ENCODE data around the gene POLR2F.
"Not testable (repeated sequence)": the region's sequence is repeated elsewhere in the genome, so short reads cannot be mapped to it uniquely, and the experiment has no call there.

The POLR2F gene

DNA sequence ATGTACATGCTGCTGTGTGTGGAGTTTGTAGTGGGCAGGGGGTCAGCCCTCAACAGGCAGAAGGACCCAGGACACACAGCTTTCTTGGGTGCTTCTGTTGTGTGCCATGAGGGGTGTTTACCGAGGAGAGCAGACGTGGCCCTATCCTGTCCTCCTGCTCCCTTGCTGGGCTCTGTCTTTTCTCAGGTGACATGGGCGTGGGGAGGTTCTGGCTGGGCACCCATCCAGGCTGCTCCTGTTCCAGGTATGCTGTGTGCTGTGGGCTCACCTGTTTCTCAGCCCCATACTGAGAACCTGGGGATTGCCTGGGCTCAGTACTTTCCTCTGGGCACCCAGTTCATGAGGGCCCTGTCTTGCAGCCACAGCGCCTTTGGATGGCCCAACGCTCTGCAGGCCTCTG is 24.1 kb upstream of the POLR2F start:
- no peaks in the 10 kb centered on the region for H3K9me3 Mint-ChIP-seq
- no peak overlapping the region for H3K27ac Mint-ChIP-seq (ENCODE audit: low read depth)
- no peak for ATAC-seq (replicated peaks; ENCODE audit: extremely low read depth, poor library complexity, severe bottlenecking)
- DNase-seq (ENCODE audit: low spot score in 2 of 2), result no peak
- H3K36me3 Mint-ChIP-seq (ENCODE audit: insufficient read depth), result peaks cover 14% of the 10 kb centered on the region
- H3K4me3 Mint-ChIP-seq, result no peak overlapping the region
- H3K4me1 Mint-ChIP-seq, result peaks cover 16% of the 10 kb centered on the region
- H3K27me3 Mint-ChIP-seq, result no peaks in the 10 kb centered on the region

- Mint-ChIP-seq H3K4me3 (no peak overlapping the region), H3K9me3 (no peaks in the 10 kb centered on the region), H3K36me3 (ENCODE audit: insufficient read depth) (peaks cover 14% of the 10 kb centered on the region), H3K27ac (ENCODE audit: low read depth) (peak overlapping the region; percentile 6), H3K27me3 (no peaks in the 10 kb centered on the region), H3K4me1 (peaks cover 16% of the 10 kb centered on the region)
- DNase-seq (ENCODE audit: low spot score in 2 of 2) (no peak), ATAC-seq (replicated peaks; ENCODE audit: extremely low read depth, poor library complexity, severe bottlenecking) (no peak)
Measured at GRCh38 chr22:37930270-37930951, 23.1 kb upstream of the POLR2F start.

- DNase-seq (ENCODE audit: low spot score in 2 of 2), result no peak
- H3K27ac Mint-ChIP-seq (ENCODE audit: low read depth), result no peak overlapping the region
- H3K36me3 Mint-ChIP-seq (ENCODE audit: insufficient read depth), result peaks cover 14% of the 10 kb centered on the region
- no peak overlapping the region for H3K4me3 Mint-ChIP-seq
- H3K27me3 Mint-ChIP-seq, result no peaks in the 10 kb centered on the region
- no peak for ATAC-seq (replicated peaks; ENCODE audit: extremely low read depth, poor library complexity, severe bottlenecking)
- no peaks in the 10 kb centered on the region for H3K9me3 Mint-ChIP-seq
- peaks cover 16% of the 10 kb centered on the region for H3K4me1 Mint-ChIP-seq
Measured at GRCh38 chr22:37930952-37931440, 22.5 kb upstream of the POLR2F start.

GRCh38 chr22:37931893-37932389 is 21.6 kb upstream of the POLR2F start:
- H3K4me3 Mint-ChIP-seq, result no peak overlapping the region
- peaks cover 15% of the 10 kb centered on the region for H3K36me3 Mint-ChIP-seq (ENCODE audit: insufficient read depth)
- H3K4me1 Mint-ChIP-seq, result peaks cover 16% of the 10 kb centered on the region
- ATAC-seq (replicated peaks; ENCODE audit: extremely low read depth, poor library complexity, severe bottlenecking), result no peak
- H3K27me3 Mint-ChIP-seq, result no peaks in the 10 kb centered on the region
- no peaks in the 10 kb centered on the region for H3K9me3 Mint-ChIP-seq
- no peak for DNase-seq (ENCODE audit: low spot score in 2 of 2)
- no peak overlapping the region for H3K27ac Mint-ChIP-seq (ENCODE audit: low read depth)

- Mint-ChIP-seq H3K27ac (ENCODE audit: low read depth) (no peak overlapping the region), H3K27me3 (no peaks in the 10 kb centered on the region), H3K36me3 (ENCODE audit: insufficient read depth) (peaks cover 14% of the 10 kb centered on the region), H3K4me3 (no peak overlapping the region), H3K9me3 (no peaks in the 10 kb centered on the region), H3K4me1 (peaks cover 16% of the 10 kb centered on the region)
- ATAC-seq (replicated peaks; ENCODE audit: extremely low read depth, poor library complexity, severe bottlenecking) (no peak), DNase-seq (ENCODE audit: low spot score in 2 of 2) (no peak)
Measured at GRCh38 chr22:37932401-37932800, 21.1 kb upstream of the POLR2F start.

DNA sequence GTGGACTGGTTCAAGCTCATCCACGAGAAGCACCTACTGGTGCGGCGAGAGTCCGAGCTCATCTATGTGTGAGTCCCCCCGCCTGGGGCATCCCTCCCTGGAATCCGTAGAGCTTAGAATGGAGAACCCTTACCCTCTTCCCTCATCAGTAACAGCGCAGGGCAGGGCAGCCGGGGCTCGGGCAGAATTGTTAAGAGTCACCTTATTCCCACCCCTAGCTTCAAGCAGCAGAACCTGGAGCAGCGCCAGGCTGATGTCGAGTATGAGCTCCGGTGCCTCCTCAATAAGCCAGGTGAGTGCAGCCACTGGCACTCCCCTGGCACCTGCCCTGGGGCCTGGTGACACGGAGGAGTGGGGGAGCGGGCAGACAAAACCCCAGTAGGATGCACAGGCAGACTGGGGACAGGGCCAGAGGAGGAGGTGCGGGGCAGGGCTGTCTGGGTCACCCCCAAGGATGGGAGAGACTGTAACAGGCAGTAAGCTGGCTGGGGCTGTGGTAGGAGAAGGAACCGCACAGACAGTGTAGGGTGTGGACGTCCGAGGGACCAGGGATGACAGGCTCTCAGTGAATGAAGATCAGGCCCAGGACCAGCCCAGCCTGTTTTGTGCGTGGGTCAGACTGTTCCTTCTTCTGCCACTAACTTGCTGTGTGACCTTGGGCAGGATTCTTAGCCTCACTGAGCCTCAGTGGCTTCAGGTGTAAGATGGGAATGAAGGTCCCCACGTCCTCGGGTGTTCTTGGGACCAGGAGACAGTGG is 20.5 kb upstream of the POLR2F start:
- DNase-seq (ENCODE audit: low spot score in 2 of 2) (no peak), ATAC-seq (replicated peaks; ENCODE audit: extremely low read depth, poor library complexity, severe bottlenecking) (no peak)
- Mint-ChIP-seq H3K9me3 (no peaks in the 10 kb centered on the region), H3K27ac (ENCODE audit: low read depth) (no peak overlapping the region), H3K27me3 (no peaks in the 10 kb centered on the region), H3K4me3 (no peak overlapping the region), H3K36me3 (ENCODE audit: insufficient read depth) (peaks cover 16% of the 10 kb centered on the region), H3K4me1 (peaks cover 16% of the 10 kb centered on the region)

DNA sequence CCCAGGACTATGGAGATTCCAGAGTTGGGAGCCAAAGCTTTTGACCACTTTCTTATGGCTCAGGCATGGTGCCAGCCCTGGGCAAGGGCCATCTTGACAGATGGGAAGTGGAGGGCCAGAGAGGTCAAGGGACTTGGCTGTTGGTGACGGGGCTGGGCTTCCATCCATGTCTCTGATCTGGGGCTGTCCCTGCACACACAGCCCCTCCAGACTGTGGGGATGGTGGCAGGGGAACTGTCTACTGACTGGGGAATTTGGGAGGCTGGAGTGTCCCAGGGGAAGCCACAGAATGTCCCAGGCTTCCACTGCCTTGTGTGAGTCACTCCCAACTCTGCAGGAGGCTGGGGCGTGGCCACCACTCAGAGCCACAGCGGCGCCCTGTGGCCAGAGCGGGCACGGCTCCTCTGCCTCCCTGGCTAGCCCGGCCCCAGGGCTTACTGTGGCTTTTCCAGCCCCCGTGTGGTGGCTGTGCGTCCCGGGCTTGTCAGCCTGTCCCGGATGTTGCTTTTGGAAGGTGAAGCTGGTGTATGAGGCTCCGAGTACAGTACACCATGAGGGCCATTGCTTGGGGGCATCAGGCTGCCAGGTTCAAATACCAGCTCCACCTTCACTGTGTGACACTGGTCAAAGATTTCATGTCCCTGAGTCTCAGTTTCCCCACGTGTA is 19.7 kb upstream of the POLR2F start:
- Mint-ChIP-seq H3K36me3 (ENCODE audit: insufficient read depth) (peaks cover 11% of the 10 kb centered on the region), H3K27me3 (no peaks in the 10 kb centered on the region), H3K4me1 (peaks cover 16% of the 10 kb centered on the region), H3K27ac (ENCODE audit: low read depth) (no peak overlapping the region), H3K9me3 (no peaks in the 10 kb centered on the region), H3K4me3 (no peak overlapping the region)
- ATAC-seq (replicated peaks; ENCODE audit: extremely low read depth, poor library complexity, severe bottlenecking), result peak; percentile 96
- peak; percentile 60 to 64 for DNase-seq (ENCODE audit: low spot score in 2 of 2)

DNA sequence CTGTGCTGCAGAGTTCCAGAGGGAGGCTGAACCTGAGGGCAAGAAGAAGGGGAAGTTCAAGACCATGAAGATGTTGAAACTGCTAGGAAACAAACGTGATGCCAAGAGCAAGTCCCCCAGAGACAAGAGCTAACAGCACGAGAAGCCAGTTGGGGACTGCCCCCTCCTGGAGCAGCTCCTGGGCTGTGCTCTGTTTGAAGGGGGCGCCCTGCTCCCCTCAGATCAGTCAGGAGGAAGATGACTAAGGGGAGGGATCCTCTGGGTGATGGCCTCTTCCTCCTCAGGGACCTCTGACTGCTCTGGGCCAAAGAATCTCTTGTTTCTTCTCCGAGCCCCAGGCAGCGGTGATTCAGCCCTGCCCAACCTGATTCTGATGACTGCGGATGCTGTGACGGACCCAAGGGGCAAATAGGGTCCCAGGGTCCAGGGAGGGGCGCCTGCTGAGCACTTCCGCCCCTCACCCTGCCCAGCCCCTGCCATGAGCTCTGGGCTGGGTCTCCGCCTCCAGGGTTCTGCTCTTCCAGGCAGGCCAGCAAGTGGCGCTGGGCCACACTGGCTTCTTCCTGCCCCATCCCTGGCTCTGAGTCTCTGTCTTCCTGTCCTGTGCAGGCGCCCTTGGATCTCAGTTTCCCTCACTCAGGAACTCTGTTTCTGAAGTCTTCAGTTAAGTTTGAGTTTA is 12.7 kb upstream of the POLR2F start:
- H3K9me3 Mint-ChIP-seq, result no peaks in the 10 kb centered on the region
- DNase-seq (ENCODE audit: low spot score in 2 of 2), result no peak
- no peaks in the 10 kb centered on the region for H3K27me3 Mint-ChIP-seq
- no peaks in the 10 kb centered on the region for H3K4me1 Mint-ChIP-seq
- H3K27ac Mint-ChIP-seq (ENCODE audit: low read depth), result no peak overlapping the region
- no peak for ATAC-seq (replicated peaks; ENCODE audit: extremely low read depth, poor library complexity, severe bottlenecking)
- peaks cover 15% of the 10 kb centered on the region for H3K36me3 Mint-ChIP-seq (ENCODE audit: insufficient read depth)
- H3K4me3 Mint-ChIP-seq, result no peak overlapping the region

GRCh38 chr22:37942133-37942532 is 11.4 kb upstream of the POLR2F start:
- Mint-ChIP-seq H3K4me1 (no peaks in the 10 kb centered on the region), H3K27me3 (no peaks in the 10 kb centered on the region), H3K4me3 (no peak overlapping the region), H3K9me3 (no peaks in the 10 kb centered on the region), H3K36me3 (ENCODE audit: insufficient read depth) (peaks cover 13% of the 10 kb centered on the region), H3K27ac (ENCODE audit: low read depth) (no peak overlapping the region)
- DNase-seq (ENCODE audit: low spot score in 2 of 2) (no peak), ATAC-seq (replicated peaks; ENCODE audit: extremely low read depth, poor library complexity, severe bottlenecking) (no peak)

GRCh38 chr22:37943136-37943824 is 10.2 kb upstream of the POLR2F start:
- H3K27me3 Mint-ChIP-seq, result no peaks in the 10 kb centered on the region
- no peak for DNase-seq (ENCODE audit: low spot score in 2 of 2)
- ATAC-seq (replicated peaks; ENCODE audit: extremely low read depth, poor library complexity, severe bottlenecking), result no peak
- H3K9me3 Mint-ChIP-seq, result no peaks in the 10 kb centered on the region
- H3K36me3 Mint-ChIP-seq (ENCODE audit: insufficient read depth), result peaks cover 7% of the 10 kb centered on the region
- no peaks in the 10 kb centered on the region for H3K4me1 Mint-ChIP-seq
- H3K27ac Mint-ChIP-seq (ENCODE audit: low read depth), result no peak overlapping the region
- no peak overlapping the region for H3K4me3 Mint-ChIP-seq

DNA sequence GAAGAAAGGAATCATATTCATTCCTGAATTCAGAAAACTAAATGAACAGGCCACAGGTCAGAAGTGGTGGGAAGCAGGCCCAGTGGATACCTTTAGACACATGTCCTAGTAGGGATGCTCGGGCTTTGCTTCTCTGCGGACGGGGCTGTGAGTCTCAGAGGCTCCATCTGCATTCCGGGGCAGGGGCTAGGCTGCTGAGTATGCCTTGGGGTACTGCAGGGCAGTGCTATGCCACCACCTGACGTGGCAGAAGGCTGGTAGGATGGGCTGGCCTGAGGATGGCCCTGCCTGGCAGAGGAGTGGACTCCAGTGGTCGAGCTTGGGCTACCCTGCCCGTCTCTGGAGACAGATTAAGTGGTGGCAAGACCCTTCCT is 9.7 kb upstream of the POLR2F start:
- Mint-ChIP-seq H3K9me3 (no peaks in the 10 kb centered on the region), H3K27me3 (no peaks in the 10 kb centered on the region), H3K4me3 (no peak overlapping the region), H3K36me3 (ENCODE audit: insufficient read depth) (peaks cover 7% of the 10 kb centered on the region), H3K27ac (ENCODE audit: low read depth) (no peak overlapping the region), H3K4me1 (no peaks in the 10 kb centered on the region)
- DNase-seq (ENCODE audit: low spot score in 2 of 2), result no peak
- no peak for ATAC-seq (replicated peaks; ENCODE audit: extremely low read depth, poor library complexity, severe bottlenecking)

DNA sequence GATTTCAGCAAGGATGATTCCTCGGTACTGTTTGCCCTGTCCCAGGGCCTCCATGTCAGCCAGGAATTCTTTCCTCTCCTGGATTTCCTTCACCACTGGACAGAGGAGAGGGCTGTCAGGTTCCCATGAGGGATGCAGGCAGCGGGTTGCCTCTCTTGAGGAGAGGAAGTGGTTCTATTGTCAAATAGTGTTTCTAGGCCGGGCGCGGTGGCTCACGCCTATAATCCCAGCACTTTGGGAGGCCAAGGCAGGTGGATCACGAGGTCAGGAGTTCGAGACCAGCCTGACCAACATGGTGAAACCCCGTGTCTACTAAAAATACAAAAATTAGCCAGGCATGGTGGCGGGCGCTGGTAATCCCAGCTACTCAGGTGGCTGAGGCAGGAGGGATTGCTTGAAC is 9.1 kb upstream of the POLR2F start:
- H3K27me3 Mint-ChIP-seq; H3K36me3 Mint-ChIP-seq (ENCODE audit: insufficient read depth); H3K4me1 Mint-ChIP-seq; H3K27ac Mint-ChIP-seq (ENCODE audit: low read depth); ATAC-seq (replicated peaks; ENCODE audit: extremely low read depth, poor library complexity, severe bottlenecking); H3K9me3 Mint-ChIP-seq; H3K4me3 Mint-ChIP-seq; DNase-seq (ENCODE audit: low spot score in 2 of 2): not testable (repeated sequence)
